GM12872 (cell line): ENCODE measurements around the gene RAPGEFL1.

ENCODE experiments used
- CTCF ChIP-seq: IDR thresholded peaks from 3 replicates; pipeline ENCODE4 v1.5.1; 2011; ENCODE audit warnings: low read depth, mild to moderate bottlenecking, low read length, moderate library complexity; ENCODE audit not compliant: insufficient read depth

RAPGEFL1 gene

GRCh38 chr17:40175928-40176753, 1.1 kb upstream of the RAPGEFL1 start:
- TF ChIP-seq CTCF: no peak

- no peak for TF ChIP-seq CTCF
Measured at GRCh38 chr17:40176754-40177110, 538 bp upstream of the RAPGEFL1 start.

- TF ChIP-seq CTCF: no peak
Measured at GRCh38 chr17:40178021-40178601, 841 bp downstream of the RAPGEFL1 start.

- TF ChIP-seq CTCF: no peak
Measured at GRCh38 chr17:40178660-40179059, 1.4 kb downstream of the RAPGEFL1 start.

- no peak for TF ChIP-seq CTCF
Measured at GRCh38 chr17:40179923-40180659, 2.8 kb downstream of the RAPGEFL1 start.

- no peak for TF ChIP-seq CTCF
Measured at GRCh38 chr17:40180694-40181093, 3.4 kb downstream of the RAPGEFL1 start.

- no peak for TF ChIP-seq CTCF
Measured at GRCh38 chr17:40181205-40181604, 3.9 kb downstream of the RAPGEFL1 start.
